GM19193 (cell line): ENCODE results near the gene LRRC4C.

Experiments used
- POLR2A ChIP-seq: IDR thresholded peaks from 4 replicates; pipeline ENCODE4 v1.6.1; 2011; ENCODE audit not compliant: insufficient read depth, insufficient read length; ENCODE audit errors: extremely low read depth

The LRRC4C gene

DNA sequence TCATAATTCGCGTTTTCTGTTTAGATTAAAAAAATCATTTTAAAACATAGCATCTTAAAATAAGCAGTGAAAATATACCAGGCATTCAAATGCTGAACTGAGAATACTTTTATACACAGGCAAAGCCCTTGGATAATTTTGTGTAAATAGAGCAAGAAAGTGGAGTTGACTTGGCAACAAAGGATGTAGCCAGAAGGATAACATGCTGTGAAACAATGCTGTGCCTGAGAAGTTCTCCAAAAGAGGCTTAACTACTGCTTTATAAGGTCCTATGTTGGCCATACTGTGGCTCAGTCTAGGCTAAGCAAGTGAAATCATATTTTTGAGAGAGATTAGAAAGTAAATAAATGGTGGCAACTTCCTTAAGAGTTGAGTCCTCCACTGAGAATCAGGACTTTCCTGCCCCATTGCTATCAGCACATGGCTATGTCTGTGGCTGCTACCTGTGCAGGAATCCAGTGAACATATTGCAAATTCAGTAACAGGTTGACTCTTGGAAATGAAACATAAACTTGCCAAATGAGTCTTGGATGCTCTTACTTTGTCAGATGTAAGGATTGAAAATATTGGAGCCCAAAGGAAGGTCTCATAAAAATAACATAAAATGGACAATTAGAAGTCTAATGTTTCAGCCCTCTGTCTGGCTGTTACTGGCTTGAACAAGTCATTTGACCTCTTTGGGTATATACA is 448.9 kb downstream of the LRRC4C start:
- no peak for TF ChIP-seq POLR2A

DNA sequence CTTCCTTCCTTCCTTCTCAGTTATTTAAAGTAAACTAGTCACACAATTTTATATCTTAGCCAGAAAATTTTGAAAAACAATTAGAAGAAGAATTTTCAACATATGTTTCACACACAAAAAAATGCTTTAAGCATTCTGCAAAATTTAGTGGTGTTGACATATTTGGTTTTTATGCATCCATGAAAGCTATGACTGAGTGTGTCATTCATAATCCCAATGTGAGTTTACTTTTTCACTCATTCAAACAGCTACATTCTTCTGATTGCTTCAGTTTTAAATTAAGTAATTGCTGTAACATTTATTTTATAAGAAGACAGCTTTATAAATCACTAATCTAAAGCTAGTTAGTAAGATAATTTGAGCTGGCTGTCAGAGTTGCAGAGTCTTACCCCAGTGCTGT is 453.5 kb downstream of the LRRC4C start:
- no peak for TF ChIP-seq POLR2A

DNA sequence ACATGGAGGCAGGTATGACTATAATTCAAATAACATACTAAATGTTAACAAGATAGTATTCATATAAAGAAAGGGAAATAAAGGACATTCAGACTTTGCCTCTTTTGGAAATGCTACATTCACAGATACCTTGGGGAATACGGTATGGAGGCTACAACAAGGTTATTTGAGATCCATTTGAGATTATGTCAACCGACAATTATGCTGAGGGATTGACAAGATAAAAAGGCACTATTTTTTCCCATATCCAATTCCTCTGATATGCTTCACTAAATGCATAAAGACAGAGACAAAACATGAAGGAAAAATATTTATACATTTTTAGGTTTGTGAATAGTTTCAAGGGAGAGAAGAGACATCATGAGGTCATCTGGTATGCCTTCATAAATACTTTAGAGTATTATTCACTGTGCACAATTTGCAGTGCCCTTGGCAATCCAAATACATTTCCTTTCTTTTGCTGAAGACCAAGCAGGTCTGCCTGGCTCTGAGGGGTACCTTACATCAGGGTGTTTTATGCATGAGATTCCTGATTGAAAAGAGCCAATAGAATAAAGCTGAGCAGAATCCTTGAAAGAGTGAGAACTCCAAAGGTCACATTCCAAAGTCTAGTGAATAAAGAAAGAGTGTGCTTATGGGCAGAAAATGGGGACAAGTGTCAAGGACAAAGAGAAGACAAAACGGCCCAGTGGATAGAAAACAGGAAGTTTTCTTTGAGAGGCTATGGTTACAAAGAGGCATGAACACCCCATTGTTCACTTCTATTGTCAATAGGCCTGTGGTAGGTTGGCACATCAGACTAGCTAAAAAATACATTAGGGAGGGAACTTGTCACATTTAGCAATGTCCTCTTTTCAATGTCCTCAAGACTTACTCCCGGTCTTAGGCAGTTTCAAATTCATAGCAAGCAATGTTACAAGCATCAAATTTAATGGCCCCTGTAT is 455.8 kb downstream of the LRRC4C start:
- TF ChIP-seq POLR2A, result no peak

DNA sequence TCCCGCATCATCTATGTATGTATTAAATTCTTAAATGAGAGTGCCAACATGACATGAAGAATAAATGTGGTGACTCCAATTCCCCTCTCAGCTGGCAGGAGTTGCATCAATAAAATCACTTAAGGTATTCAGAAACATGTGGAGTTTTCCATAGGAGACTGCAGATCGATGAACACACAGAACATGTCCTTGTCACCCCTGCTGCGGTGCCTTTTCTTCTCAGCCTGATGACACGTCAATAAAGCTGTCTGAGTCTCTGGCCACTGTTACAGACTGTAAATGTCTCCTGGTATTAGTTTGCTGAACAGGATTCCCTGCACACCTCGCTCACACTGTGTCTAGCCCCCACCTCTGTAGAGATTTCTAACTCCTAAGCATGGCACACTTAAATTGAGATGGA is 460.5 kb downstream of the LRRC4C start:
- no peak for TF ChIP-seq POLR2A

DNA sequence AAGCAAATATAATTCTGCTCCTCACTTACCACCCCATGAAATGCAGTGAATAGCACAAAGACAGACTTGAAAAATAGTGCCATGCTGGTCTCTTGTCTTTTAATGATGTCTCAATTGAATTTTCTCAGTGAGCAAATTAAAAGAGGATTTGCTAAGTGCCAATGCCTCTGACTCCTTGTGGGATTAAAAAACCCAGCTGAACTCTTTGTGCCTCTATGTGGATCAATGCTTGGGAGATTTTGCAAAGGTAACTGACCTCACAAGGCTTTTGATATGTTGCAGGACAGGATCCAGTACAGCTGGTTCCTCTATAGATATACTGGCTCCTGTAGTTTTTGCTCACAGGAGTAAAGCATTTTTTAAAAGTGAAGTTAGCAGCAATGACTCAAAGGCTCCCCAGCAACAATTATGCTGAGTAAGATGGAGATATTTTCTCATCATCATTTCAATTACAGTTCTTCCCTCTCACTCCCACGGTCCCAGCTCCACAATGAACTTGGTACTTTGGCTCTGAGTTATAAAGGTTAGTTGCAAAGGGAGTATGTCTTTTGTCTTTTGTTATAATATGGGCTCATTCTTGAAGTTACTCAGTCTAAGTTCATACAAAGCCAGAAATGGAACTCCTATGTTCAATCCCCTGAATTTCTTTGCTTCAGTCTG is 471.5 kb downstream of the LRRC4C start:
- no peak for TF ChIP-seq POLR2A

DNA sequence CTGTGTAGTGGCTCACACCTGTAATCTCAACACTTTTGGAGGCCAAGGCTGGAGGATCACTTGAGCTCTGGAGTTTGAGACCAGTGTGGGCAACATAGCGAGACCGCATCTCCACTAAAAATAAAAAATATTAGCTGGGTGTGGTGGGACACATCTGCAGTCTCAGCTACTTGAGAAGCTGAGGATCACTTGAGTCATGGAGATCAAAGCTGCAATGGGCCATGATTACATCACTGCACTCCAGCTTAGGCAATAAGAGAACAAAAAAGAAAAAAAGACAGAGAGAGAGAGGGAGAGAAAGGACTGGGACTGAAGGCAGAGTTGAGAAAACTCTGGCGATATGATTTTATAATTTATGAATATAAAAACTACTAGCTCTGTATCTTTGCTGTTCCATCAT is 473.1 kb downstream of the LRRC4C start:
- TF ChIP-seq POLR2A, result no peak

DNA sequence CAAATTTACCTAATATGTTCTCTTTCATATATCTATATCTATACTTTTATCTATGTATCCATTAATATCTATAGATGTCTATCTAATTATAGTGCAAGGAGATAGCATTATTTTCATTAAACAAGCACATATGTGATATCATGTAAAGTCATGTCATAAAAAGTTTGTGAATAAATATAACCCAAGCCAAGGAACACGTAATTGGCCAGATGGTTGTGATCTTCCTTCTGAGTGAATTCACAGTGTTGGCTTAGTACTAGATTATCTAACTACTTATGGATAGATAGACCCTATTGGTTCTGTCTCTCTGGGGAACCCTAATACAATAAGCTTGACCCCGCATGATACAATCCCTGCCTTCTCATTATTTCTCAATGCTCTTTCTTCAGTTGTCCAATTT is 484.4 kb downstream of the LRRC4C start:
- TF ChIP-seq POLR2A, result no peak

DNA sequence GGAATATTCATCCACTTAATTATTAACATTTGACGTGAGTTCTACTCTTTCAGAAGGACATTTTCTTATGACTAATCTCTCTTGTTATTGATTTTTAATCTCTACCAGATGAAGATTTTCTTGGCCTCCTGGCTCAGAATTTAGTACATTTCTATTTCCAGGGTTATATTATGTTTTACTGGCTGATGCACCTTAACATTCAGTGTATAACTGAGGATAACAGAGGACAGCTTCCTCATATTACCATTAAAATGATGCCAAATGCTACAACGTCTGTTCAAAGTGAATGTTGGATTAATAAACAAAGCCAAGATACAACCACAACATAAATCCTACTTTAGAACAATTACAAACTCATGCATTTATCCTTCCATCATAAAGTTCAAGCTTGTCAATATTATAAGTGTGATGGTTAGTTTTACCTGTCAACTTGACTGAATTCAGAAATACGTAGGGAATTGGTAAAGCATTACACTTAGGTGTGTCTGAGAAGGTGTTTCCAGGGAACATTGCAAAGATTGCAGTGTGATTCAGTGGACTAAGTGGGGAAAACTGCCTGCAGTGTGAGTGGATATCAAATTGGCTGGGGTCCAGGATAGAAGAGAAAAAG is 485.2 kb downstream of the LRRC4C start:
- TF ChIP-seq POLR2A, result no peak

DNA sequence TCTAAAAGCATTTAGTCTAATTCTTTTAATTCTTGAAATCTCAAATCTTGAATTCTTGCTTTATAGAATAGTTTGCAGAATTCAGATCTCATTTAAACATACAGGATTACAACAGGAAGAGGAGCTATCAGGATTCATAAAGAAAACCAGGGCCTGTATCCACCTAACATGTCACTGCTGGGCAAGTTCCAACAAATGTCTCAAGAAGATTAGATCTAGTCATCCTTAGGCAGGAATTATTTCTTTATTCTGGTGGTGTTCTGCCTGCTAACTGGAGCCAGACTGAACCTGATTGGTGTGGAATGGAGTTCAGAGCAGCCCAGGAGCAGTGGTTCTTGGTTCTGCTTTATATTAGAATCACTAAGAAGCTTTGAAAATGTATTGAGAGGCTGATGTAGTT is 500.7 kb downstream of the LRRC4C start:
- no peak for TF ChIP-seq POLR2A

DNA sequence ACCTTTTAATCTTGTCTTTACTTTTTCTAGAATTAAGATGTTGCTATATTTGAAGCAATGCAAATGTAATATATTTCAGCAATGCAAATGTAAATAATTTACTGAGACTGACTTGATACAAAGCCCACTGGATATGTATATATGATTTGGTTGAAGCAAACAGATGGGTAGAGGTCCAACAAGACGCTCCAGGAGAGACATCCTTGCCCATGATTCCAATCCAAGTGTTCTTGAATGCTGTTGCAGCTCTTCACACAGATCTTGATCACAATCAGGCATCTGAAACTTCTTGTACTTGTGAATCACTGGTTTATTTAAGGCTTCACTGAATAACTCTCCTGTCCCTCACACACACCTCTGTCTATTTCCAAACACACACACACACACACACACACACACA is 507.0 kb downstream of the LRRC4C start:
- TF ChIP-seq POLR2A, result no peak

DNA sequence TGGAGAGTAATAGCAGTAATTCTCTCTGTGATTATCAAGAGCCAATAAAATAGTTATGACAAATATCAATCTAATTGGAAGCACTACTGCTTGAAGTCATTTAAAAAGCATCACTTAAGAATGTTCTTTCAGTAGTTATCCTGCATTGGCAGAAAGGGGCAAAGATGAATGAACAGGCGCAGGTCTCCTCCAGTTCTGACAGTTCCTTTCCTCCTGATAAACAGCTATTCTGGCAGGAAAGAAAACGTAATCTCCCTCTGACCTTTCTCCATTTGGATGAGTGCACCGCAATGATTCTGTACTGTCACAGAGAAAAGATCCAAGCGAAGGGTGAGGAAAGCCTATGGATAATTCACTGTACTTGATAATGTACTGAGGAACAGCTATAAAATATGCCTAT is 521.5 kb downstream of the LRRC4C start:
- no peak for TF ChIP-seq POLR2A

DNA sequence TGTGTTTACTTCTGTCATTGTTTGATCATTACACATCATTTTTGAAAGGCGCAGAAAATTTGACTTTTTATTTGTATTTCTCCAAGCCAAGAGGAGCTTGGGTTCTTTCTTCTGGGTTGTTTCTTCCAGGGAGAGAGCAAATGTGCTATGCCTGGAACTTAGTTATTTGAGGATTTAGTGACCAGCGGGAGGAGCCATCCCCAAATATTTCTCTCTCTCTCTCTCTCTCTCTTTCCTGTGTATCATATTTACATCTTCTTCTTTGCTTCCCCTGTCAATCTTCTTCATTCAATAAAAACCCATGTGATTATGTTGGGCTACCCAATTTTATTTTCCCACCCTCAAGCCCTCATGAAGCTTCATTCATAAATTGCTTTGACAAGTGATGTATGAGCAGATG is 534.5 kb downstream of the LRRC4C start:
- TF ChIP-seq POLR2A, result no peak

DNA sequence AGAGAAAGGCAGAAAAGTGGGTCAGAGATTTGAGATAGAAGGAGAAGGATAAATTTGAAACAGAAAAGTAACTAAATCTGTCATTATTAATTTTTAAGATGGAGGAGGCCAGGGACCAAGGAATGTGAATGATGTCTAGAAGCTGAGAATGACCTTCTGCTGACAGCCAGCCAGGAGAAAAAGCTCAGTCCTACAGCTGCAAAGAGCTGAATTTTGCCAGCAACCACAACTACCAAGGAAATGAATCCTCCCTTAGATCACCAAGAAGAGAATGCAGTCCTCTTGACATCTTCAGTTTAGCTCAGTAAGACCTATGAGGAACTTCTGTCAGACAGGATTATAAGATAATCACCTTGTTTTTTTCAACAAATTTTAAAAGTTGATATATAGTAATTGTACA is 538.2 kb downstream of the LRRC4C start:
- TF ChIP-seq POLR2A, result no peak

DNA sequence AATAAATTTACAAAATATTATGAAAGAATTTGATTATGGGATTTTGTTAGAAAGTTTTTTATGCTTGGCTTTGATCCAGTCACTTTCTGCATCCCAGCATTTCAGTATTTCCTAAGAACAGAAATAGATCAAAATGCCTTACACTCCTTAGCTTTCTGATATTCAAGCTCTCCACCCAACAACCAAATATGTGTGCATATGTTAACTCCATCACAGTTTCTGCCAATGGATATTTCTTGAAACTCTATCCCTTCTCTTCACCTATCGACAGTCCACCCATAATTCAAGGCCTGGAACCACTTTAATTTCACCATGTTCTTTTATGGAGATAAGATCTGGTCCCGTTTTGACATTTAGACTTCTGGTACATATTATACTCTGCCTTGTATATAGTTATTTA is 565.0 kb downstream of the LRRC4C start:
- TF ChIP-seq POLR2A, result no peak
